A549 (cell line): ENCODE results near the gene RELL1. TPM values are rescaled to one million over a fixed set of nuclear protein-coding genes. Genes with fewer than 3 reads are reported as not detected.

ENCODE experiments used
- ATAC-seq, 2 experiments: fragments of 200-7000 bp in 1 of 2; fragments of >200 bp in 1 of 2; cut with Nextera tagmentation in 1 of 2; cut with Tn5 transposase in 1 of 2; 3 replicates each; pipeline versions ENCODE4 v1.8.0 to v1.9.1; 2018 to 2020; ENCODE audit warnings: mild to moderate bottlenecking in 1 of 2, moderate library complexity in 1 of 2
- CTCF ChIA-PET: fragments of 300-600 bp; sonication (Branson Sonifier 250); formaldehyde crosslinking; extraction: SDS; loops from one replicate; lab custom pipeline; 2021; ENCODE audit warnings: antibody characterized with exemption, inconsistent platforms; lab: Yijun Ruan, JAX
- POLR2A ChIA-PET: fragments of 350-600 bp; formaldehyde crosslinking; extraction: SDS; loops from one replicate; lab custom pipeline; 2021; ENCODE audit warnings: antibody characterized with exemption, inconsistent platforms; lab: Yijun Ruan, JAX
- DNase-seq, 2 experiments: peaks; one replicate each; pipeline versions ENCODE4 v3.0.0 to v3.0.0-alpha.2; 2011 to 2016; ENCODE audit warnings: low read depth in 1 of 2, low spot score in 1 of 2
- FAIRE-seq: peaks from 2 replicates; lab custom pipeline; 2011; peaks lifted over from hg19 to GRCh38; lab: Jason Lieb, UNC
- H3K27ac ChIP-seq, 2 experiments: fragments of >200 bp; sonication (Bioruptor Twin); formaldehyde crosslinking; 3 replicates each; pipeline ENCODE4 v1.5.1; 2016 to 2017
- H3K4me1 ChIP-seq: fragments of >200 bp; sonication (Bioruptor Twin); formaldehyde crosslinking; 3 replicates; pipeline ENCODE4 v1.6.1; 2016
- H3K4me2 ChIP-seq: fragments of >200 bp; sonication (Bioruptor Twin); formaldehyde crosslinking; 3 replicates; pipeline ENCODE4 v1.6.1; 2016
- H3K4me3 ChIP-seq: fragments of >200 bp; sonication (Bioruptor Twin); formaldehyde crosslinking; 3 replicates; pipeline ENCODE4 v1.5.1; 2016
- H3K9me3 ChIP-seq: fragments of >200 bp; sonication (Bioruptor Twin); formaldehyde crosslinking; 3 replicates; pipeline ENCODE4 v1.6.1; 2016
- BHLHE40 ChIP-seq: IDR thresholded peaks from 2 replicates; pipeline ENCODE4 v1.6.1; 2012; ENCODE audit warnings: low read depth, low read length, inconsistent platforms
- CBX2 ChIP-seq: fragments of 200-600 bp; sonication (generic); IDR thresholded peaks from 2 replicates; pipeline ENCODE4 v1.6.1; 2016; ENCODE audit warnings: low read depth, mild to moderate bottlenecking, borderline replicate concordance
- EP300 ChIP-seq, 2 experiments: fragments of >200 bp; sonication (Bioruptor Twin); formaldehyde crosslinking; IDR thresholded peaks; 2 replicates in 1 of 2; 3 replicates in 1 of 2; pipeline ENCODE4 v1.6.1; 2016 to 2017
- ESRRA ChIP-seq: fragments of 150-350 bp; IDR thresholded peaks from 2 replicates; pipeline ENCODE4 v1.6.1; 2014; ENCODE audit warnings: mild to moderate bottlenecking, low read length, borderline replicate concordance
- GATA3 ChIP-seq: IDR thresholded peaks from 2 replicates; pipeline ENCODE4 v1.6.1; 2012; ENCODE audit warnings: borderline replicate concordance
- MAZ ChIP-seq: fragments of 150-350 bp; IDR thresholded peaks from 2 replicates; pipeline ENCODE4 v1.6.1; 2014; ENCODE audit warnings: antibody characterized with exemption, low read depth, low read length, borderline replicate concordance
- POLR2AphosphoS2 ChIP-seq: conservative IDR thresholded peaks from 2 replicates; pipeline ENCODE4 v1.6.1; 2012; ENCODE audit warnings: low read length, improper control_type of control experiment, inconsistent platforms
- RARB ChIP-seq: fragments of 250-450 bp; sonication (Bioruptor Pico); IDR thresholded peaks from 2 replicates; pipeline ENCODE4 v1.8.0; 2021; ENCODE audit warnings: mild to moderate bottlenecking, moderate library complexity
- RFX5 ChIP-seq: fragments of 450-650 bp; IDR thresholded peaks from 2 replicates; pipeline ENCODE4 v1.7.1; 2014; ENCODE audit warnings: antibody characterized with exemption, mild to moderate bottlenecking, moderate library complexity
- SMC3 ChIP-seq: fragments of >200 bp; sonication (Bioruptor Twin); formaldehyde crosslinking; IDR thresholded peaks from 3 replicates; pipeline ENCODE4 v1.6.1; 2018; ENCODE audit warnings: inconsistent platforms
- TP53 ChIP-seq: fragments of 250-450 bp; sonication (Bioruptor Pico); IDR thresholded peaks from 2 replicates; pipeline ENCODE4 v1.5.0; 2021; ENCODE audit warnings: mild to moderate bottlenecking, moderate library complexity
- ZFP36 ChIP-seq: fragments of 450-650 bp; IDR thresholded peaks from 2 replicates; pipeline ENCODE4 v1.6.1; 2014; ENCODE audit warnings: borderline replicate concordance; ENCODE audit not compliant: partially characterized antibody
- WGBS: methylation state at CpG from one replicate; pipeline ENCODE4 v1.1.6; 2017; ENCODE audit errors: missing lambda C conversion rate; 5-methylcytosine and 5-hydroxymethylcytosine counted together
- polyA plus RNA-seq, 4 experiments: library from polyadenylated mRNA; depleted of rRNA in 3 of 4; stranded (reverse); fragments of >200 nt; fragmentation: RNase III in 1 of 4; extraction: RNeasy Plus Mini Kit Qiagen cat#74134 plus additional on column Dnase treatment in 1 of 4; gene quantifications; 2 replicates in 3 of 4; 3 replicates in 1 of 4; pipeline ENCODE4 v1.2.3, GENCODE V29; 2011 to 2017
- TF ChIP-seq, protein P1 (sequence below): fragments of >200 bp; sonication (Bioruptor Twin); formaldehyde crosslinking; IDR thresholded peaks from 3 replicates; pipeline ENCODE4 v1.5.1; 2016
- TF ChIP-seq, protein P2 (sequence below): IDR thresholded peaks from 2 replicates; pipeline ENCODE4 v1.6.1; 2012
- TF ChIP-seq, protein P3 (sequence below): fragments of 150-350 bp; IDR thresholded peaks from 2 replicates; pipeline ENCODE4 v1.6.1; 2014; ENCODE audit warnings: low read depth, mild to moderate bottlenecking, low read length
- TF ChIP-seq, protein P4 (sequence below): fragments of 200-600 bp; sonication (generic); IDR thresholded peaks from 2 replicates; pipeline ENCODE4 v1.6.1; 2016; ENCODE audit warnings: antibody characterized with exemption, mild to moderate bottlenecking, moderate library complexity

Gene RELL1
- polyA plus RNA-seq, 2 of the 4 experiments (the other 2 are of a cell fraction): 5.0 to 9.6 TPM

DNA sequence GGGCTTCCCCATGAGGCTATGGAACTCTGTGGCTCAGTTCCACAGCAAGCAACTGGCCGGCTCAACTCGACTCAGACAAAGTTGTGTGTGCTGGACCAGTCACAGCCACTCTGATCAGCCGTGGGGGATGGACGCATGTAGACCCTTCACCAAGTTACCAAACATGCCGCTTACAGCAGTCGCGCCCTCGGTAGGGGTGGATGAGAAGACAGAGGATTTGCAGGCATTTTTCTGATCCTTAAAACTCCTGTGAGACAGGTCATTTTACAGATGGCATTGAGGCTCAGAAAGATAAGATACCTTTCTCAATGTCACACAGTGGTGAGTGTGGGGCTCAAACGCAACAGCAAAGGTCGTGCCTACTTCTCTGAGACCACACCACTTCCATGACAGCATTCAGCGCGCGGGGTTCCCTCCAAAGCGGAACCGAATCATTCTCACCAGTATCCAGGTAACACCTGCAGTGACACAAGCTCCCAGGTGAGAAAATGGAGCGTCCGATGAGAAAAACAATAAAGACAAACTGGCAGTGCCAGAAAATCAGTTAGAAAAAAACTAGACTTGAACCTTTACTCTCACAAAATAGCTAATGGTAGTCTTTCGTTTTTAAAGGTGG is 83.6 kb downstream of the RELL1 start:
- FAIRE-seq: no peak
- 55% methylated on average over 17 of the region's 18 CpGs for WGBS
- CTCF ChIA-PET: interaction anchor here (0.7 to 5.0 kb wide), 45 partner anchors 9 to 433 kb away, joined by 3 to 50 read pairs (median 4); partner anchors contain the start of gene RELL1

DNA sequence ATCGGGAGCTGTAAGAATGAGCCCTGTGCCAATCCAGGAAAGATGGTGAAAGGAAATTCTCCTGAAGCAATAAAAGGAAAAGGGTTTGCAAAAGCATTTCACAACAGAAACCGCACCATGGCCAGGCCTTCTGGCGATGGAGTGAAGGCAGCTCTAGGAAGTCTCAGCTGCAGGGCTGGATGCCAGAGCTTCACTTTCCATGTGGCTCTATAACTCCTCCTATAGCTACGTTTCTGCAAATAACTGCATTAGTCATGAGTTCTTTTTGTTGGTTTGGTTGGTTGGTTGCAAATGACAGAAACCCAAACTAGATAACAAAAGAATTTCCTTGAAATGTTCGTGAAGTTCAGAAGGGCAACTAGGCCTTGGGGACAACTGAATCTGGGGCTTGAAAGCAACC is 84.6 kb downstream of the RELL1 start:
- ATAC-seq (0 out of 6 replicates have a peak, but pooled peaks of 1 of the 2 experiments have one; percentile 24), FAIRE-seq (no peak), DNase-seq (peak in 1 of 2 experiments; percentile 9)
- 51% methylated on average over 5 of the region's 5 CpGs for WGBS
- H3K4me1 ChIP-seq: peaks cover 10% of the 10 kb centered on the region; the same call in 1 of the 3 replicates
- no peak overlapping the region for H3K4me2 ChIP-seq
- ChIA-PET CTCF (interaction anchor here (0.7 to 5.0 kb wide), 7 partner anchors 21 to 858 kb away, joined by 3 to 50 read pairs (median 4); no protein-coding TSS in a partner anchor), POLR2A (no interaction called here)
- no peak overlapping the region for H3K27ac ChIP-seq
- TF ChIP-seq ESRRA (no peak), BHLHE40 (no peak), POLR2AphosphoS2 (no peak)
- H3K4me3 ChIP-seq: no peak overlapping the region
- no peaks in the 10 kb centered on the region for H3K9me3 ChIP-seq

More for the DNA sequence above, 83.6 kb downstream of the RELL1 start:
- H3K9me3 ChIP-seq: no peaks in the 10 kb centered on the region
- POLR2A ChIA-PET: interaction anchor here (1.4 kb wide), 1 partner anchor 199 kb away, joined by 4 read pairs; no protein-coding TSS in a partner anchor
- H3K4me1 ChIP-seq: peaks cover 10% of the 10 kb centered on the region; the same call in 1 of the 3 replicates
- no peak for DNase-seq
- H3K4me3 ChIP-seq: no peak overlapping the region
- no peak for ATAC-seq
- TF ChIP-seq TP53 (CRISPR knock-in tag): no peak
- TF ChIP-seq RARB (CRISPR knock-in tag): no peak
- TF ChIP-seq EP300 (IDR thresholded peaks at IDR 0.05): no peak
- TF ChIP-seq, protein P1, sequence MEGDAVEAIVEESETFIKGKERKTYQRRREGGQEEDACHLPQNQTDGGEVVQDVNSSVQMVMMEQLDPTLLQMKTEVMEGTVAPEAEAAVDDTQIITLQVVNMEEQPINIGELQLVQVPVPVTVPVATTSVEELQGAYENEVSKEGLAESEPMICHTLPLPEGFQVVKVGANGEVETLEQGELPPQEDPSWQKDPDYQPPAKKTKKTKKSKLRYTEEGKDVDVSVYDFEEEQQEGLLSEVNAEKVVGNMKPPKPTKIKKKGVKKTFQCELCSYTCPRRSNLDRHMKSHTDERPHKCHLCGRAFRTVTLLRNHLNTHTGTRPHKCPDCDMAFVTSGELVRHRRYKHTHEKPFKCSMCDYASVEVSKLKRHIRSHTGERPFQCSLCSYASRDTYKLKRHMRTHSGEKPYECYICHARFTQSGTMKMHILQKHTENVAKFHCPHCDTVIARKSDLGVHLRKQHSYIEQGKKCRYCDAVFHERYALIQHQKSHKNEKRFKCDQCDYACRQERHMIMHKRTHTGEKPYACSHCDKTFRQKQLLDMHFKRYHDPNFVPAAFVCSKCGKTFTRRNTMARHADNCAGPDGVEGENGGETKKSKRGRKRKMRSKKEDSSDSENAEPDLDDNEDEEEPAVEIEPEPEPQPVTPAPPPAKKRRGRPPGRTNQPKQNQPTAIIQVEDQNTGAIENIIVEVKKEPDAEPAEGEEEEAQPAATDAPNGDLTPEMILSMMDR: no peak
- TF ChIP-seq, protein P2, sequence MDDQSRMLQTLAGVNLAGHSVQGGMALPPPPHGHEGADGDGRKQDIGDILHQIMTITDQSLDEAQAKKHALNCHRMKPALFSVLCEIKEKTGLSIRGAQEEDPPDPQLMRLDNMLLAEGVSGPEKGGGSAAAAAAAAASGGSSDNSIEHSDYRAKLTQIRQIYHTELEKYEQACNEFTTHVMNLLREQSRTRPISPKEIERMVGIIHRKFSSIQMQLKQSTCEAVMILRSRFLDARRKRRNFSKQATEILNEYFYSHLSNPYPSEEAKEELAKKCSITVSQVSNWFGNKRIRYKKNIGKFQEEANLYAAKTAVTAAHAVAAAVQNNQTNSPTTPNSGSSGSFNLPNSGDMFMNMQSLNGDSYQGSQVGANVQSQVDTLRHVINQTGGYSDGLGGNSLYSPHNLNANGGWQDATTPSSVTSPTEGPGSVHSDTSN: no peak
- TF ChIP-seq CBX2: no peak
- TF ChIP-seq POLR2AphosphoS2: no peak
- no peak for TF ChIP-seq ZFP36
- TF ChIP-seq, protein P3, sequence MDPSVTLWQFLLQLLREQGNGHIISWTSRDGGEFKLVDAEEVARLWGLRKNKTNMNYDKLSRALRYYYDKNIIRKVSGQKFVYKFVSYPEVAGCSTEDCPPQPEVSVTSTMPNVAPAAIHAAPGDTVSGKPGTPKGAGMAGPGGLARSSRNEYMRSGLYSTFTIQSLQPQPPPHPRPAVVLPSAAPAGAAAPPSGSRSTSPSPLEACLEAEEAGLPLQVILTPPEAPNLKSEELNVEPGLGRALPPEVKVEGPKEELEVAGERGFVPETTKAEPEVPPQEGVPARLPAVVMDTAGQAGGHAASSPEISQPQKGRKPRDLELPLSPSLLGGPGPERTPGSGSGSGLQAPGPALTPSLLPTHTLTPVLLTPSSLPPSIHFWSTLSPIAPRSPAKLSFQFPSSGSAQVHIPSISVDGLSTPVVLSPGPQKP: no peak
- no peak for TF ChIP-seq GATA3
- no peak for TF ChIP-seq RFX5
- no peak for TF ChIP-seq SMC3
- no peak for TF ChIP-seq MAZ
- TF ChIP-seq, protein P4, sequence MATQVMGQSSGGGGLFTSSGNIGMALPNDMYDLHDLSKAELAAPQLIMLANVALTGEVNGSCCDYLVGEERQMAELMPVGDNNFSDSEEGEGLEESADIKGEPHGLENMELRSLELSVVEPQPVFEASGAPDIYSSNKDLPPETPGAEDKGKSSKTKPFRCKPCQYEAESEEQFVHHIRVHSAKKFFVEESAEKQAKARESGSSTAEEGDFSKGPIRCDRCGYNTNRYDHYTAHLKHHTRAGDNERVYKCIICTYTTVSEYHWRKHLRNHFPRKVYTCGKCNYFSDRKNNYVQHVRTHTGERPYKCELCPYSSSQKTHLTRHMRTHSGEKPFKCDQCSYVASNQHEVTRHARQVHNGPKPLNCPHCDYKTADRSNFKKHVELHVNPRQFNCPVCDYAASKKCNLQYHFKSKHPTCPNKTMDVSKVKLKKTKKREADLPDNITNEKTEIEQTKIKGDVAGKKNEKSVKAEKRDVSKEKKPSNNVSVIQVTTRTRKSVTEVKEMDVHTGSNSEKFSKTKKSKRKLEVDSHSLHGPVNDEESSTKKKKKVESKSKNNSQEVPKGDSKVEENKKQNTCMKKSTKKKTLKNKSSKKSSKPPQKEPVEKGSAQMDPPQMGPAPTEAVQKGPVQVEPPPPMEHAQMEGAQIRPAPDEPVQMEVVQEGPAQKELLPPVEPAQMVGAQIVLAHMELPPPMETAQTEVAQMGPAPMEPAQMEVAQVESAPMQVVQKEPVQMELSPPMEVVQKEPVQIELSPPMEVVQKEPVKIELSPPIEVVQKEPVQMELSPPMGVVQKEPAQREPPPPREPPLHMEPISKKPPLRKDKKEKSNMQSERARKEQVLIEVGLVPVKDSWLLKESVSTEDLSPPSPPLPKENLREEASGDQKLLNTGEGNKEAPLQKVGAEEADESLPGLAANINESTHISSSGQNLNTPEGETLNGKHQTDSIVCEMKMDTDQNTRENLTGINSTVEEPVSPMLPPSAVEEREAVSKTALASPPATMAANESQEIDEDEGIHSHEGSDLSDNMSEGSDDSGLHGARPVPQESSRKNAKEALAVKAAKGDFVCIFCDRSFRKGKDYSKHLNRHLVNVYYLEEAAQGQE: no peak
- H3K27ac ChIP-seq: no peak overlapping the region
- H3K4me2 ChIP-seq: no peak overlapping the region
